Nephron (organoid): ENCODE measurements around the gene AMZ1.

Source experiments
- H3K27ac Mint-ChIP-seq, 3 experiments: 2 replicates each; pipeline ENCODE4 v1.8.0; 2020; ENCODE audit warnings: mixed read lengths in 3 of 3, mild to moderate bottlenecking in 2 of 3, moderate library complexity in 1 of 3
- H3K27me3 Mint-ChIP-seq: 2 replicates; pipeline ENCODE4 v1.8.0; 2021; ENCODE audit warnings: low read depth, mild to moderate bottlenecking, moderate library complexity, mixed read lengths
- H3K36me3 Mint-ChIP-seq: 2 replicates; pipeline ENCODE4 v1.8.0; 2020; ENCODE audit warnings: low read depth, mixed read lengths
- H3K4me1 Mint-ChIP-seq: 2 replicates; pipeline ENCODE4 v1.8.0; 2020; ENCODE audit warnings: mixed read lengths
- H3K4me3 Mint-ChIP-seq, 3 experiments: 2 replicates each; pipeline ENCODE4 v1.8.0; 2020; ENCODE audit warnings: mild to moderate bottlenecking in 3 of 3, mixed read lengths in 3 of 3, moderate library complexity in 2 of 3
- H3K9me3 Mint-ChIP-seq: 2 replicates; pipeline ENCODE4 v1.8.0; 2020; ENCODE audit warnings: mixed read lengths
- TF ChIP-seq, protein P1 (sequence below), 3 experiments: fragments of 200-600 bp; sonication (generic); IDR thresholded peaks; one replicate each; pipeline ENCODE4 v1.5.0; 2021; ENCODE audit warnings: antibody characterized with exemption in 3 of 3; ENCODE audit not compliant: unreplicated experiment in 3 of 3

AMZ1 gene

GRCh38 chr7:2659556-2660358 is 28.2 kb upstream of the AMZ1 start:
- H3K9me3 Mint-ChIP-seq = no peaks in the 10 kb centered on the region
- no peaks in the 10 kb centered on the region for H3K27me3 Mint-ChIP-seq
- no peak overlapping the region for H3K4me3 Mint-ChIP-seq
- peaks cover 6% of the 10 kb centered on the region for H3K36me3 Mint-ChIP-seq
- H3K27ac Mint-ChIP-seq = no peak overlapping the region
- no peaks in the 10 kb centered on the region for H3K4me1 Mint-ChIP-seq
- TF ChIP-seq, protein P1, sequence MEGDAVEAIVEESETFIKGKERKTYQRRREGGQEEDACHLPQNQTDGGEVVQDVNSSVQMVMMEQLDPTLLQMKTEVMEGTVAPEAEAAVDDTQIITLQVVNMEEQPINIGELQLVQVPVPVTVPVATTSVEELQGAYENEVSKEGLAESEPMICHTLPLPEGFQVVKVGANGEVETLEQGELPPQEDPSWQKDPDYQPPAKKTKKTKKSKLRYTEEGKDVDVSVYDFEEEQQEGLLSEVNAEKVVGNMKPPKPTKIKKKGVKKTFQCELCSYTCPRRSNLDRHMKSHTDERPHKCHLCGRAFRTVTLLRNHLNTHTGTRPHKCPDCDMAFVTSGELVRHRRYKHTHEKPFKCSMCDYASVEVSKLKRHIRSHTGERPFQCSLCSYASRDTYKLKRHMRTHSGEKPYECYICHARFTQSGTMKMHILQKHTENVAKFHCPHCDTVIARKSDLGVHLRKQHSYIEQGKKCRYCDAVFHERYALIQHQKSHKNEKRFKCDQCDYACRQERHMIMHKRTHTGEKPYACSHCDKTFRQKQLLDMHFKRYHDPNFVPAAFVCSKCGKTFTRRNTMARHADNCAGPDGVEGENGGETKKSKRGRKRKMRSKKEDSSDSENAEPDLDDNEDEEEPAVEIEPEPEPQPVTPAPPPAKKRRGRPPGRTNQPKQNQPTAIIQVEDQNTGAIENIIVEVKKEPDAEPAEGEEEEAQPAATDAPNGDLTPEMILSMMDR (IDR thresholded peaks at IDR 0.05; ENCODE audit: unreplicated experiment in 3 of 3) = no peak

GRCh38 chr7:2660359-2661095 is 27.5 kb upstream of the AMZ1 start:
- Mint-ChIP-seq H3K27me3 (no peaks in the 10 kb centered on the region), H3K9me3 (no peaks in the 10 kb centered on the region), H3K4me1 (no peaks in the 10 kb centered on the region), H3K36me3 (peaks cover 6% of the 10 kb centered on the region), H3K4me3 (no peak overlapping the region), H3K27ac (no peak overlapping the region)
- TF ChIP-seq, protein P1 (IDR thresholded peaks at IDR 0.05; ENCODE audit: unreplicated experiment in 3 of 3) = peak; percentile 23 to 25 (median 25)

- H3K27me3 Mint-ChIP-seq = no peaks in the 10 kb centered on the region
- H3K27ac Mint-ChIP-seq = no peak overlapping the region
- H3K9me3 Mint-ChIP-seq = no peaks in the 10 kb centered on the region
- TF ChIP-seq, protein P1 (IDR thresholded peaks at IDR 0.05; ENCODE audit: unreplicated experiment in 3 of 3) = peak in 1 of 3 experiments; percentile 1
- H3K36me3 Mint-ChIP-seq = peaks cover 6% of the 10 kb centered on the region
- H3K4me3 Mint-ChIP-seq = no peak overlapping the region
- H3K4me1 Mint-ChIP-seq = no peaks in the 10 kb centered on the region
These were observed 26.9 kb upstream of the AMZ1 start for GRCh38 chr7:2661096-2661449.

- Mint-ChIP-seq H3K4me3 (no peak overlapping the region), H3K9me3 (no peaks in the 10 kb centered on the region), H3K36me3 (peaks cover 6% of the 10 kb centered on the region), H3K27me3 (no peaks in the 10 kb centered on the region), H3K4me1 (no peaks in the 10 kb centered on the region), H3K27ac (no peak overlapping the region)
- TF ChIP-seq, protein P1 (IDR thresholded peaks at IDR 0.05; ENCODE audit: unreplicated experiment in 3 of 3) = no peak
These were observed 26.3 kb upstream of the AMZ1 start for GRCh38 chr7:2661602-2662272.

DNA sequence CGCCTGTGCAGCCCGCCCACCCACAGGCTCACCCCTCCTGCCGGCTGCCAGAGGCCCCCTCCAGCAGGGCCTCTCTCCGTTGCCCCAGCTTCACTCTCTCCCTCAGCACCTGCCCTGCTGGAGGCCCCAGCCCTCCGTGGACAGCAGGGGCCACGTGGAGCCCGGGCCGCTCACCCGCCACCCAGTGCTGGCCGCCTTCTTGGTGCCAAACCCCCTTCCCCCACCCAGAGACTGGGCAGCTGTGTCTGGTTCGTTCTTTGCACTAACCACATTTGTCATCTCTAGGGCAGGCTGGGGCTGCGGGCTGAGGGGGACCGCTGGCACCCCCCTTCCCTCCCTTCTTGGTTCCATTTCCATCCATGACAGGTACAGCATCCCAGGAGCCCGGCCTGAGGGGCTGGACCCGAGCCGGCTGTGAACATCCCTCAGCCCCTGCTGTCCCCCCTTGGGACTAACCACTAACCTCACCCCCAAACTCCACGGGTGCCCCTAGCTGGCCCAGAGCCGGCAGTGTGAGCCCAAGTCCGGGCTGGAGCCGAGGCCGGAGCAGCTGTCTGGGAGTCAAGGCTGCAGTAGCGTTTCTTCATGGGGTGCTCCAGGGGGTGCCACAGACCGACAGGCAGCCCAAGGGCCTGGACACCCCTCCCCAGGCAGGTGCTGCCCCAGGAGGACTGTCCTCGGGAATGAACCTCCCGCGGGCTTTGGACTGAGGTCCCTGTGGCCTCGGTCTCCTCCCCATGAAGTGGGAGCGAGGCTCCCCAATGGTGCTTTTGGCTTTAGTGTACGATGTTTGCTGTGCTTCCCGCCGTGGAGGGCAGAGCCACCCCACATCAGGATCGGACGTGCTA is 25.5 kb upstream of the AMZ1 start:
- Mint-ChIP-seq H3K4me1 (no peaks in the 10 kb centered on the region), H3K4me3 (no peak overlapping the region), H3K9me3 (no peaks in the 10 kb centered on the region), H3K36me3 (no peaks in the 10 kb centered on the region), H3K27ac (no peak overlapping the region), H3K27me3 (peaks cover 4% of the 10 kb centered on the region)
- TF ChIP-seq, protein P1 (IDR thresholded peaks at IDR 0.05; ENCODE audit: unreplicated experiment in 3 of 3) = no peak
